8988T (cell line): ENCODE measurements around the gene BAHCC1.

Experiments
- DNase-seq: peaks from one replicate; pipeline ENCODE4 v3.0.0; 2011

BAHCC1 gene

GRCh38 chr17:81500047-81500446 is 104.8 kb downstream of the BAHCC1 start:
- no peak for DNase-seq

- DNase-seq = no peak
These were observed 107.3 kb downstream of the BAHCC1 start for GRCh38 chr17:81502471-81503017.

DNA sequence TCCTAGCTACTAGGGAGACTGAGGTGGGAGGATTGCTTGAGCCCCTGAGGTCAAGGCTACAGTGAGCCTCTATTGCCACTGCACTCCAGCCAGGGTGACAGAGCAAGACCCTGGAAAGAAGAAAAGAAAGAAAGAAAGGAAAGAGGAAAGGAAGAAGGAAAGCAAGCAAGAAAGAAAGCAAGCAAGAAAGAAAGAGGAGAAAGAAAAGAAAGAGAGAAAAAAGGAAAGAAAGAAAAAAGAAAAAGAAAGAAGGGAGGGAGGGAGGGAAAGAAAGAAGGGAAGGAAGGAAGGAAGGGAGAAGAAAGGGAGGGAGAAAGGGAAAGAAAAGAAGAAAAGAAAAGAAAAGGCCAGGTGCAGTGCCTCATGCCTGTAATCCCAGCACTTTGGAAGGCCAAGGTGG is 108.4 kb downstream of the BAHCC1 start:
- DNase-seq = no peak

GRCh38 chr17:81508639-81509206 is 113.5 kb downstream of the BAHCC1 start:
- DNase-seq = no peak

DNA sequence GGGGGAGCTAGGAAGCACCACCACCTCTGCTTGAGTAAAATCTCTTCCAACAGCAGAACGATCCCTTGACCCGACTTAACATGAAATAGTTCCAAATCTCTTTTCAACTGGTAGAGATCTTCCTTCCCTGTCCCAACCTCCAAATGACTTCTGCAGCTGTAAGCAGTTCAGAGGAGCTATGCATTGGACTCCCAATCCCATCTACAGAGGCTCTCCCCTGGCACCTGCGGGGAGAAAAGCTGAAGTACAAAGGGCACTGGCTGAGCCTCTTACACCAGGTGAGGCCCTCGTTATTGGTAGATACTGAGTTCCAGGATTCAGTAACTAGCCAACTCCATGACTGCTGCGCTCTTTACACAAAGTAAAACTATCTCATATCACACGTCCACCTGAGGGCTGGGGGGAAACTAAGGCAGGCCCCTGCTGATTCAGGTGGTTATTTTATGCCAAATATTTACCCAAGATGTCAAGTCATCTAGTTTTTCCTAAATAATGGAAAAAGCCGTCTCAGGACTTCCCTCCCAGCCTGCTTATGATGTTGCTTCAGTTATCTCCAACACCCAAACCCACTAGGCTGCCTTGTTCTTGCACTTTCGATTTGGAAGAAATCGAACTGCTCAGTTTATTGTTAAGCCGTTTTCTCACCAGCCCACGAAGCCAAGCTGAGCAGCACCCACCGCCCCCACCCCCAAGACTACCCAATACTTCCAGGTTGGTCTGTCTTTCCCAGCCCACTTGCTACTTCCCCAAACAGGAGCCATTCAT is 114.1 kb downstream of the BAHCC1 start:
- DNase-seq = no peak

GRCh38 chr17:81509972-81510784 is 114.9 kb downstream of the BAHCC1 start:
- no peak for DNase-seq

- no peak for DNase-seq
These were observed 115.7 kb downstream of the BAHCC1 start for GRCh38 chr17:81510785-81511553.

DNA sequence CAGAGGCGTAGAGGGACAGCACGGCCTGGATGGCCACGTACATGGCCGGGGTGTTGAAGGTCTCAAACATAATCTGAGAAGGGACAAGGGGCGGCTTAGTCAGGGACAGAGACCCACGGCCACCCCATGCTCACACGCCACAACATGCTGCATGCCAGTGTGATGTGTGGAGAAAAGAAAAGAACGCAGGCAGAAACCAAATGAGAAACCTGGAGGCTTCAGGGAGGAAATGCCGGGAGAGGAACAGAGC is 116.2 kb downstream of the BAHCC1 start:
- no peak for DNase-seq

GRCh38 chr17:81511804-81512561 is 116.7 kb downstream of the BAHCC1 start:
- DNase-seq = no peak

DNA sequence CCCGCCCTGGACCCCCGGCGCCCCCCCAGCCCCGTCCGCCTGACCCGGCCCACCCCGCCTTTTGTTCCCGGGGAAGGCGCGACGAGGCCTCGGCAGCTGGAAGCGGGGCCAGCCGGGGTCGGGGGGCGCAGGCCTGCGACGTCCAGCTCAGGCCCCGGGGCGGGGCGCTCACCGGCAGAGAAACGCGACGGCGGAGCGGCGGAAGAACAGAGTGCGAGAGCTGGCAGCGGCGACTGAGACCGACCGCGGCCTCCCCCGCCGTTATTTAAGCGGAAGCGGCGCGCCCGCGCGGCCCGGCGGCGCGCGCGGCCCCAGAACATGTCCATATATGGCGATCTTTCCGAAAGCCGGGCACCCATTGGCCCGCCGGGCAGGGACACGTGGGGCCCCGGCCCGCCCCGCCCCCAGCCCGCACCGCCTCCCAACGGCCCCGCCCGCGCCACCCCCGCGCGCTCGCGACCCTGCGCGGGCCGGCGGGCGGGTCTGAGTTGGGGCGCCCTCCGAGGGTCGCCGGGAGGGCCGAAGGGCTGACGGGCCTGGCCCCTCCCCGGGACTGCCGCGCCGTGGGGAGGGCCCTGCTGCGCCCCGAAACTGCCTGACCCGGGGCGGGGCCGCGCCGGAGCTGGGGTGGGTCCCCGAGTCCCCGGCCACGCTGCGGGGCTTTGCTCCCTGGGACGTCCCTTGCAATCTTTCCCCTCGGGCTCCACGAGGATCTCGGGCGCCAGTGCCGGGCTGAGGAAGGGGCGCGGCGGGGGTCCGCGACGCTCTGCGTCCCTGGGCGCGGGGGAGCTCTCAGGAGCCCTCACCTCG is 117.5 kb downstream of the BAHCC1 start, which contains the start of gene ACTG1:
TSS of gene ACTG1 (minus strand) at position 238 of the 810 bp plus-strand sequence. CDS start 445 bp downstream, outside the sequence.
- peak; percentile 91 for DNase-seq

GRCh38 chr17:81513372-81513752 is 118.1 kb downstream of the BAHCC1 start:
- DNase-seq = no peak

- no peak for DNase-seq
These were observed 118.7 kb downstream of the BAHCC1 start for GRCh38 chr17:81513753-81514488.

DNA sequence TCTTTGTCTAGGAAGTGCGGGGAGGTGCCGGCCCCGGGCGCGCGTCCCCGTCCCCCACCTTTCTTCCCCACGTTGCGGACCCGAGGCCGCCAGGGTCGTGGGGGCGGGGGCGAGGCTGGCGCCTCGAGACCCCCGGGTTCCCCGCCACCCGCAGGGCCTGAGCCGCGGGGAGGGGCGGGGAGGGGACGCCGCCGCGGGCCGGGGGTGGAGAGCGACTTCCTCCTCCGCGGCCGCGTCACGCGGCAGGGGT is 119.2 kb downstream of the BAHCC1 start:
- no peak for DNase-seq

DNA sequence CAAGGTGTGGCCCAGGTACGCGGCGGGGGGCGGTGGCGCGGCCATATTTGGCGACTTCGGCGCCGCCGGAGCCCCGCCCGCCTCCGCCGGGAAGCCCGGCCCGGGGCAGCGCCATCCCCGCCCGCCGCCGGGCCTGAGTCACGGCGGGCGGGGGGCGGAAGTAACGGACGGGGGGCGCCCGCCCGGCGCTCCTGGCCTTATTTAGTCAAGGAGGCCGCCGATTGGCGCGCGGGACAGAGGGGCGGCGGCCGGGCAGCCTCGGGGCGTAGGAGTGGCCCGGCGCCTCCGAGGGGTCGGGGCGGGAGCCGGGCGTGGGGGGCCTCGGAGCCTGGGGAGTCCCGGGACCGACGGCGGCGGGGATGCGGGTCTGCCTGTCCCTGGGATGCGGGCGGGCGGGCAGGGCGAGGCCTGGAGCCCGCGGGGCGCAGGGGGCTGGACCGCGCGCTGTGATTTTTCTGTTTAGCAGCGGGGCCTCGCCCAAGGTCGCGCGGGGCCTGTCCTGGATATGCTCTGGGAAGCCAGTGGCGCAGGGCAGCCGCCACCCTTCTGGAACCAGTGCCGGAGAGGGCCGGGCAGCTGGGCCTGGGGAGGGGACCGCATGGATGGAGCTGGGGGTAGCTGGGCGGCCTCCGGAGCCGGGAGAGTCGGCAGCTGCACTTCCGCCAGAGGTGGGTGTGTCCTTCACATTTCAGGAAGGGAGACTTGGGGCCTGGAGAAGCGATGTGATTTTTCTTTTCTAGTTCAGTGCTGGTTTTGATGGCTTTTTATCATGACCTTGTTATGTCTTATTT is 119.7 kb downstream of the BAHCC1 start:
- DNase-seq = no peak

DNA sequence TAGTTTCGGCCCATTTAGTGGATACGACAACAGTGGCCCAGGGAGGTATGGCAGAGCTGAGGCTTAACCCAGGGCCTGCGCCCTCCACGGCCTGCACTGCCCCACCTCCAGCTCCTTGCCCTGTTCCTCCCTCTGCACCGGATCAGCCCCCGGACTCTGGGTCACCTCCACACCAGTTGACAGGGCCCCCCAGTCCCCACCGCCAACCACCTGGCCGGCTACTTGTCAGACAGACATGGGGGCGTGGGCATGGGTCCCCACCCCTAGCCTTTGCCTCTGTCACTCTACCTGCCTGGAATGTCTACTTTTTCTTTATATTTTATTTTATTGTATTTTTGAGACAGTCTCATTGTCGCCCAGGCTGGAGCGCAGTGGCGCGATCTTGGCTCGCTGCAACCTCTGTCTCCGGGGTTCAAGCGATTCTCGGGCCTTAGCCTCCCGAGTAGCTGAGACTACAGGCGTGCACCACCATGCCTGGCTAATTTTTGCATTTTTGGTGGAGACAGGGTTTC is 120.3 kb downstream of the BAHCC1 start:
- DNase-seq = no peak
